HG03280 (cell line): ENCODE data around the gene SETBP1.

ENCODE experiments used
- ATAC-seq: cut with Tn5 transposase; IDR thresholded peaks from one replicate; pipeline ENCODE4 v1.9.1; 2021; ENCODE audit warnings: mild to moderate bottlenecking, moderate library complexity; ENCODE audit not compliant: unreplicated experiment

Gene SETBP1

DNA sequence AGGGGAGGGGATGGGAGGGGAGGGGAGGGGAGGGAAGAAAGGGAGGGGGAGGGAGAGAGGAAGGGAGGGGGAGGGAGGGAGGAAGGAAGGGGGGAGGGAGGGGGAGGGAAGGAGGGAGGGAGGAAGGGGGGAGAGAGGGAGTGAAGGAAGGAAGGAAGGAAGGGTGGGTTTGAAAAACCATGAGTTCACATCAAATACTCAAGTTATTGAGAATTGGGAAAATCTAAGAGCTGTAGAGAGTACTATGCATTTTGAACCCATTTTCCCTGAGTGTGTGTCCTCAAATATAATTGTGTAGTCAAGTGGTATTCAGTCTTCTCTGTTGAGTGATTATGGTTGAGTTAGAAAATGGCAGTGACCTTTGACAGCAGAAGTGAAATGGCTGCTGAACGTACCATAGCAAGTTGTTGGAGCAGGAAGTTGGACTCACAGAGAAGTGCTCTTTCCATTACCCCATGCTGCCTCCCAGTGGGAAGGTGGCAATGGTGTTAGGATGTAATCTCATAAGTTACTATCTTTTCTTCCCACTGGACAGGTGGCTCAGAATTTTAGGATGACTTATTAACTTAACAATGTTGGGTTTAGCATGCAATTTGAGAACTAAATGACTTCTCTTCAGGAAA, 214.6 kb downstream of the SETBP1 start:
- no peak for ATAC-seq

DNA sequence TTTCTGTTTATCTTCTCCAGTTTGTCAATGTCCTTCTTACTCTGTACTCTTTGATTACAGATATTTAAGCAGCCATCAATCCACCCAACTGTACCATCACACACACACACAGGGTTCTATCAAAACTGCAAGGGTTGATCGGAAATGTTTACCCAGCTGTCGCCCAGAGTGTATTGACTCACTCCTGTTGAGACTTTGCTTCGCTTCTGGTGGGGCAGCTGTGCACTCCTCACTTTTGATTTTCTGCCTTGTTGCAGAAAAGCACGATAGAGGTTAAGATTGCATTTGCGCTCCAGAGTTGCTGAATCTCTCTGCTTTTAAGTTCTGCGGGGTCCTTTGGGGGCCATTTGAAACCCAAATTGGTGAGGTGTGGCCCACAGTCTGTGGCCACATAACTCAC, 216.2 kb downstream of the SETBP1 start:
- no peak for ATAC-seq

DNA sequence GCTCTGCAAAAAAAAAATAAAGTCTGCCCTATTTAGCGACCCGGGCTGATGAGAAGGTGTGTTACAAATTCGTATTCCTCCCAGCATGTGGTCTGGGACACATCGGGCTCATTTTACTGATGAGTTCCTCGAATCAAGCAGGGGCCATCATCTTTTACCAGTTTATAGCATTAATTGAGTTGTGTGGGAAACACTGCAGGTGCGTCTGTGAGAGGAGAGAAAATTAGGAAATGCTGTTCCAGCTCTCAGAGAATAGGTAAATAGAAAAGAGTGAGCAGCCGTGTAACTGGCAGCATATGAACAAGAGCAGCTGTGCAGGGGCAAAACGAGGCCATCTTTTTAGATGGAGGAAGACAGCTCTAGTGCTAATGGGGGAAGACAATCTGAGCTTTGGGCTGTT, 216.7 kb downstream of the SETBP1 start:
- no peak for ATAC-seq

DNA sequence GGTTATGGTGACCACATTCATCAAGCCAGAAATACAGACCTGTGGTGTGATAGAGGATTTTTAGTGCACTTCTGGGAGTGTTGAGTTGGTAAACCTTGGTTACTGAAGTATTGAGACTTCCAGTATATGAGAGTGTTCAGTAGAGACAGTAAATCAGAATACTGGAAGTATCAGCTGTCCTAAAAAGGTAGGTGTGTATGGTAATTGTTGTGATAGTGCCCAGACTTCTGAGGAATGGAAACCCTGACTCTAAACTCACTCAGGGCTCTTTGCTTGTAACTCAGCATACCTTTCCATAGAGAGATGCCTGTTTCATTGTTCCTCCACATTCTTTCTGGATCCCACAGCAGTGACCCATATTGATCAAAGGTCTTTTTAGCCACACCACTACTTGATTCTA, 217.1 kb downstream of the SETBP1 start:
- ATAC-seq = no peak

DNA sequence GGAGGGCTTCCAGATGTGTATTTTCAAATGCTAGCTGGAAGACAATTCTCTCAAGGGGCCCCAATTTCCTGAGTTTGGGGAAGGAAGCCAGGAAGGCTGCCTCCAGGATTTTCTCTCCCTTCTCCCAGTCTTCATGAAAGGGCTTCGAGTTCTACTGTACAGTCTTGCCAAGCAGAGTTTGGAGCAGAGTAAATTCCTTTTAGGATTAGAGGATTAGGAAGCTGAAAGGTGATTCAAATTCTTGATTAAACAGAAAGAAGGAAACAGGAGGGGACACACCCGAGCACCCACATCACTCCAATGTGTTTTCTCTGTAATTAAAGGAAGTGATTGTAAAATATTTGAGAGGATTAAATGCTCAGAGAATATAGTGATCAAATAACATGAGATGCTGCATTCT, 217.8 kb downstream of the SETBP1 start:
- ATAC-seq = no peak

DNA sequence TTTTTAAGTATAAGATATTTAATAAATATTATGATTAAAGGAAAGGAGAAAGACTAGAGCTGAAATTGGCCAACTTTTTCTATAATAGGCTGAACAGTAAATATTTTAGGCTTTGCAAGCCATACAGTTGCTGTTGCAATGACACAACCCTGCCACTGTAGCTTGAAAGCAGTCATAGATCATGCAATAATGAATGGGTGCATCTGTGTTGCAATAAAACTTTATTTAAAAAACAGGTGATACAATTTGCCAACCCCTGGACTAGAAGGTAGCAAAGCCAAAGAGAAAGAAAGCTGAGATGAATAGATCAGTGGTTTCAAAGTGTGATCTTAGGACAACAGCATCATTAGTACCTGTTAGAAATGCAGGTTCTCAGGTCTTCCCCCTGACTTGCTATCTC, 219.1 kb downstream of the SETBP1 start:
- no peak for ATAC-seq

DNA sequence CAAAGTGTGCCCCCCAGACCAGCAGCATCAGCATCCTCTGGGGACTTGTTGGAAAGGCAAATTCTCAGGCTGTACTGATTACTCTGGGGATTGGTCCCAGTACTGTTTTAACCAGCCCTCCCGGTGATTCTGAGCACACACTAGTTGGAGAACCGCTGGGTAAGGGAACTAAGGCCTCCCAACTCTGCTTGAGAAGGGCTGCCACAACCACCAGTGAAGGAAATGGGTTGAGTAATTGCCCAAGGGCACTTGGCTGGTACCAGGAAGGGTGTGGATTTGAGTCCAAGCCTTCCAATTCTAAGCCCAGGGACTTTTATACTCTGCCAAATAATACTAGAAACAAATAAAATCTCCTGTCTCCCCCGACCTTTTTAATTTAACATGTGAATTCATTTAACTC, 219.9 kb downstream of the SETBP1 start:
- no peak for ATAC-seq

DNA sequence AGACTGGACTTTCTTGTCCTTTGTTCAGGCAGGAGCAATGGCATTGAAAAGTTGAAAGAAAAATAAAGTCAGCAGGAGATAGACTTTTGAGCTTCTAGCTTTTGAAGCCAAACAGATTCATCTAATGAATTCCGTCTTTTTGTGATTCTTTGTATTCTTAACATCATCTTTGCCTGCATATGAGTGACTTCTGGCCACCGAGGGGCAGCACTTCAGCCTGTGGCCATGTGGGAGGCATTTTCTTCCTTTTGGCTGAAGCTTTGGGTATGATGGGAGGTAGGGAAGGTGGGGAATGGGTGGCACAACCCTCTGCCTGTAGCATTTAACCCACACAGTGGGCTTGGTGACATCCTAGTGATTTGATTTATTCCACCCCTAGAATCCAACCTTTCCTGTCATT, 220.6 kb downstream of the SETBP1 start:
- ATAC-seq = no peak

DNA sequence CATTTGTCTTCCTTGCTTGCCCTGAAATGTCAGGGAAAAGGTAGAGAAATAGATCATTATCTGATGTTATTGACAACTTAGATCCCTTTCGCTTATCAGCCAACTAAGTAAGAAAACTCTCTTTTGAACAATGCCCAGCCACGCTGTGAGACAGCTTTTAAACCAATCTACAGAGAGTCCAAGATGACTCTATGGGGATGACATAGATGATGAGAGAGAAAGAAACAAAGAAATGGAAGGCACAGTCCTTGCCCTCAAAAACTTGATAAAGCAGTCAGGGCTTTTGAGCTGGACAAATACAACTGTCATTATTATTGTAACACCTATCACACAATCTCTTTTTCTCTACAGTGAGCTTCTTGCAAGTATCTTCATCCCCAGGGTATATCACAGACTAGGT, 222.6 kb downstream of the SETBP1 start:
- no peak for ATAC-seq

DNA sequence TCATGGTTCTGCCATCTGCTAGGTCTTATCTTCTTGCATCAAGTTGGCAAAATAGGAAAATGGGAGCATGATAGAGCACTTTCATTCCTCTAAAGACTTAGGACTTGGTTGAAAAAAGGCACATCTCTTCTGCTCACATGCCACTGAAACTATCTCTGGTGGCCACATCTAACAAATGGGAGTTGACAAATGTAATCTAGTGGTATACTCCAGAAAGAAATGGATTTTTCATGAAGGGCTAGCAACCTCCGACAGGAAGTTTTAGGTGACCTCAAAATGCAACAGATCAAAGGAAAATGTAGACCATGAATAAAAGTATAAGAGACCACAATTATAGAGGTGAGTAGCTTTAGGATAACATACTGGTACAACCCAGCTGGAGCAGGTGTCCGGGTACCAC, 224.1 kb downstream of the SETBP1 start:
- no peak for ATAC-seq

DNA sequence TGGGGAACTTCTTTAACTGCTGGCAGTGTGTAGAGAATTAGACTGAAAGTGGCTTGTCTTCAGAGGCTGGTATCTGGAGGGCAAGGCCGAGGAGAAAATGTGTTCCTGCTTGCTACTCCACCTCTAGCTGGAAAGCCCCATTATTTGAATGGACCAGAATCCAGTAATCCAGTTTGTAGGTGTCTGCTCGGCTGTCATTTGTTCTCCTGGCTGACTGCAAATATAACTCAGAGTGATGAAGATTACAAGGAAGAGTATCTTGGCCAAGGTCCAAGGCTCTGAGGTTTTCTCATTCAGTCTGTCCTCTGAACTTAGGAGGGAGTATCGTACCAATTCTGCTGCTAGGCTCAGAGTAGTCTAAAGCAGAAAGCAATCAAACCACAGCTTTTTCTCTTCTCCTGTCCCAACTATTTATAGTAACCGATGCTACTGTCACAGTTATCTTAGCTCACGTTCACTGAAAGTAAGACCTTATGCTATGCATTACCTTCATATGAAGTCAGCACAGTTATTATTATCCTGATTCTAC, 228.6 kb downstream of the SETBP1 start:
- peak; percentile 73 for ATAC-seq

DNA sequence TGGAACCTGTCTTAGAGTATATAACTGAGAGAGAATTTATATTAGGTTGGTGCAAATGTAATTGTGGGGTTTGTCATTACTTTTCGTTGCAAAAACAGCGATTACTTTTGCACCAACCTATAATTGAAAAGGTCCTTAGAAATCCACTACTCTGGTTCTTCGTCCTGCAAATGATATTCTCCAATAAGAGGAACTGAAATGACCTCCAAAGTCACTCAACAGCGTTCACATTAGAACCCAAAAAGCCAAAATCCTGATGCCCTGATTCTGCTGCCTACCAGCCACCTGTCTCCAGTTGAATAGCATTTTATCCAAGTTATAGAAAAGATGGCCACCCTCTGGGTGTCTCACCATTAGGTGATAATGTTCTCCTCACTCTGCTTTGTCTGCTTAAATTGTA, 230.6 kb downstream of the SETBP1 start:
- ATAC-seq = no peak

DNA sequence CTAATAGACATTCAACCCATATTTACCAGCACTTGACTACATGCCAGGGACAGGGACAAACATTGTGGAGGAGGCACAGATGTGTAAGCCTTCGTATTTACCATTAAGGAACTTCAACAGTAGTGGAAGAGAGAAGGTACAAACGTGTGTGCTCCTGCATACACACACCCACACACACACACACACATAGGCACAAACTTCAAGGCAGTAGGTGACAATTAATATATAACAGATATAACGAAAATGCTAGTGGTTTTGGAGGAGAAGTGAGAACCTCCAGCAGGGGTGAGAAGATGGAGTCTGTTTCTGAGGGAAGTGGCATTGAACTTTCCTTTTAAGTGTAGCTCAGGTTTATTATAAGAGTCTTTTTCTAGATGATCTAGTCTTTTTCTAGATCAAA, 231.1 kb downstream of the SETBP1 start:
- no peak for ATAC-seq

DNA sequence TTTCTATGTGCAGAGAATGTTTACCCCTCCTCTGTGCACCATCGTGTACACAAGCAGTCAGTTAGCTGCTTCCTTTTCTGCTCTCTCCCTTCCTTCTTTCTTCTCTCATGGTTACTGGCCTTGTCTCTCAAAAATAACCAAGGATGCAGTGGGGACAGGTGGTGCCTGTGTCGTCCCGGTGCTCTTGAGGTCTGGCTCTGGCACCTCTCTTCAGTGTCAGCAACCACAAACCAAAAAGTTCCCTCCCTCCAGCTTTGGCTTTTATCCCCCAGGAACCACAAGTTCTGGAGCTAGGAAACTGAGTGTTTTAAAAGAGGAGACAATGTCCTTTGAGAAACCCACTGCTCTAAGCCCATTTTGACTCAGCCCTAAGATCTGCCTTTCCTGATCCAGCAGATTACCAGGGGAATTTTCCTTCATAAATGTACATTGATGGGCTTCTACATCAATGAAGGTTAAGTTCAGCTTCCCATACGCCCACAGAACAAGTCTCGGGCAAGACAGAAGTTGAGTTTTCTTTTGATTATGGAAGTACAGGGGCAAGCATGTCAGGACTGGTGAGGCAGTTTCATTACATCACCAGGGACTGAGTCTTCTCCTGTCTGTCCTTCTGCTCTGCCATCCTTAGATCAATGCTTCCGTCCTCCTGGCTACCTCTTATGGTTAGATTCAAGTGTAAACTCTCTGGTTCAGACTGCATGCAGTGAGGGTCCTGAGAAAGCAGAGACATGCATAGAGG, 232.2 kb downstream of the SETBP1 start:
- no peak for ATAC-seq

DNA sequence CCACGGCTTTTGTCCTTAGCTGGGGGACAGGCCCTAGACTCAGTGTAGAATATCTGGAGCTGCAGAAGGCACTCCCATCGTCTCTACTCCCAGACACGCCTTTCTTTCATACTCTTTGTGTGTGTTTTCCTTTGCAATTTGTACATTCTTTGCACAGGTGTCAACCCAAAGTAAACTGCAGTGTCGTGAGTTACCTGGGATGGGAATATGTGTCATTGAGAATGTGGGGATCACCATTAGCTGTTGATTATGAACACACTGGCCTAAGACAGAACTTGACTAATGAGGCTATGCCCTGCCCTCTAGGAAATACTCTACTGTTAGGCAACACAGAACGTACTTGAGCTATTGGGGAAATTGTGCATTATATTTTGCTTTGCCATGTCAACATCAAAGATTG, 233.3 kb downstream of the SETBP1 start:
- no peak for ATAC-seq

DNA sequence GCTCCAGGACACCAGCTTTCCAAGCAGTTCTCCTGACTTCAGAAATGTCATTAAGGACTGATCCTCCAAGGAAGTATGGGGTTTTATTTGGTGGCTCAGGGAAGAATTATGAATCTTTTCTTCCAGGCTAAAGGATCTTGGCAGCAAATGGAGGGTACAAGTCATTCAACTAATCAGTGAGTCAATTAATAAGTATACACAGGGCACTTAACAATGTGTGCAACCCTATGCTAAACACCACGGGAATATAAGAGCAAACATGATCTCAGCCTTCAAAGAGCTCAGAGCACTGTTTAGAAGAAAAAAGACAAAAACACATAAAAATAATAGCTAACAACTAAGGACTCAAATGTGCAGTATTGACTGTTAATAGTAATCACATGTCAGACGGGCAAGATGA, 234.5 kb downstream of the SETBP1 start:
- ATAC-seq = no peak

DNA sequence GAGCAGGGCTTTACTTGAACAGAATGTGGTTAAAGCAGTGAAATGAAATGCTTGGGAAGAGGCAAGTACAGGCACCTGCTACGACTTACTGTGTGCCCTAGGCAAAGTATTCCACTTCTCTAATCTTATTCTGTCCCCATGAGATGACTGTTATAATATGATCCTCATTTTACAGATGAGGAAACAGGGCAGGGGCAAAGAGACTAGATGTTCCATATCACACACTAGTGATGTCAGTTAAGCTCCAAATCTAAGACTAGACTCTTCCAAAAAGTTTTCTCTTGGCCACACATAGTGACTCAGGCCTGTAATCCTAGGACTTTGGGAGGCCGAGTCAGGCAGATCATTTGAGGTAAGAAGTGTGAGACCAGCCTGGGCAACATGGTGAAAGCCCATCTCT, 235.0 kb downstream of the SETBP1 start:
- no peak for ATAC-seq

DNA sequence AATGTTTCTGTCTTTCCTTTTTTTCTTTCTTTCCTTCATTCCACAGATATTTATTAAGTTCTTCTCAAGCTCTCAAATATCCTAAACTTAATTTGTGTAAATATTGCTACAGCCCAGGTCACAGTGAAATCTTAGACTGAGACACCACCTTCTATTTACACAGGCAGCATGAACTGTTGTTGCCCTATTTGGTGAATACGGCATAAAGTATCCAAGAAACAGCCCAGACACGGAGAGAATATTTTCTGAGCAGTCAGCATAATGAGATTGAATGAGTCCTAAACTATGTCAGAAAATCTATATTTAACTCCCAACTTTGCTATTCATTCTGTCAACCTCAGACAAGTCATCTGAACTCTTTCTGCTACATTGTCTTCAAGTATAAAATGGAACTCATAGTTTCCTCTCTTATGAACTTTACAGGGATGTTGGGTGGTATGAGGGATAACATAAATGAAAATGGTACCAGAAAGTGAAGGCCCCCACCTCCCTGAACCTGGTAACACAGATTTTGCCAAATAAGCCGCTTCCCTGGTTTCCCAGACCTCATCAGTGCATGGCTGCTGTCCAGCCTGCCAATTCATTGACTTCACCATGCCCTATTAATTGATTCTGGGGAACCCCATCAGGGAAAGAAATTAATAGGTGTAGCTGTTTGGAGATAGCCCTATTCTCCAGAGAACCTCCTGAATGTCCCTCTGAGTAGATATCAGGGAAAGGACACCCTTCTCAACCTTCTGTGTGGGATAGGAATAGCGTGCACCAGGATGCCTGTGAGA, 235.9 kb downstream of the SETBP1 start:
- no peak for ATAC-seq

DNA sequence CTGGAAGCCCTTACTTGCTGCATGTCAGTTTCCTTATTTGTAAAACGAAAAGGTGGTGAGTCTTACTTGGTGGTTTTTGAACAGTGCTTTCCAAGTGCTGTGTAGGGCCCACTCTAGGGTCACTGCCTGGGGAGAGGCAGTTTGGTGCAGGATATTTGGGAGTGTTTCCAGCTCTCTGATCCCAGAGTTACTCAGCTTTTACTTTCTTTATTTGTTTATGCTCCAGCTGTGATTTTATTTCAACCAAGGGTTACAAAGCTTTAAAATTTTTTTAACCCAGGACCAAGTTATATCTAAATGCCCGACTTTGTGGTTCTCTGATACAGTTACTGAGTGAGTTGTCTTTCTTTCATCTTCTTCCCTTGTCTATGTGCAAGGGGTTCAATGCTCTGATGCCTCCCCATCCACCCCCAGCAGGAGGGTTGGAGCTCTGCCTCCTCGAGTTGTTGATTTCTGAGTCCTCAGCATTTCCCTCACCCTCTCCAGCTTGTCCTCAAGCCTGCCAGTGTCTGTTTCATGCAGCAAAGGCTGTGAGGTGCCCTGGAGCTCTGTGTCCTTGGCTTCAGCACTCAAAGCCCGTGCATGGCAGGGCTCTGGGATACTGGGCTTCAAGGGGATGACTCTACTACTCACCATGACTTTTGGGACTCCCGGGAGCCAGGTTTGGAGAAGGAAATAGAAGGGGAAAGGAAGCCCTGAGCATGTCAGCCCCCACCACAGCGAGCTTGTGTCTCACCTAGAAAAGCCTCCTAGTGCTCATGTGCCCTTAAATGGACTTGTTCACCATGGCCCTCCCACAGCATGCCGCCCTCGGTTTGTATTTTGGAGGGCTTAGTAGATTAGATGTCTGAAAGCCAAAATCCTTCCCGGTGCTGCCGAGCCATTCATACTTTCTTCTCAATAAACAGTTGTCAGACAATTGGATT, 236.8 kb downstream of the SETBP1 start:
- ATAC-seq = no peak

DNA sequence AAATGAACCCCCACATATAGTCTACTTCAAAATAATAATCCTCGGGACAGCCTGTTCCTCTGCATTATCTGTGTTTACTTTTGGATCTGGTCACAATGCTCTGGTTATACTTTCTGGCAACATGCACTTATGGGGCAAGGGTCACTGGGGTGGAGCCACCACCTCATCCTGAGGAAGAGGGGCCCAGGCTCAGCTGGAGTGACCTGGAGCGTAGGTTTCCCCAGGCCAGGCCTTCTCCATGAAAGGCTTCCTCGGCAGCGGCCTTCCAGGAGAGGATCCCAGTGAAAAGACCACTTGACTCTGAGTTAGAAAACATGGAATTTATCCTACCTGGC, 237.4 kb downstream of the SETBP1 start:
- no peak for ATAC-seq

DNA sequence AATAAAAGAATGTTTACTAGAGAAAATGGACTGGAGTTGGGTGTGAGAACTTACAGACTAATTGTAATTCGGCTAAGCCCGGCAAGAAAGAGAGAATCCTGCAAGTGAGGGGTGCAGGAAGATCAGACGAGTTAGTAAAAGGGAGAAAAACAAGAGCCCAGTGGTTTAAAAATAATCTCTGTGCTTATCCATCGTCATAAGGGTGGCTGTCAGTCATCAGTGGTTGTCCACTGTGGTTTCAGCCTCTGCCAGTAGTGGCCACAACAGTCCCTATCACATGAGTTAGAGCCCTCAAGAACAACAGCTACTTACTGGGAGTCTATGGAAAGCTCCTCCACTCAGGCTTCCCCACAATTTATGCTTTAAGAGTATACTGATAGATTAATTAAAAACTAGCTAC, 239.8 kb downstream of the SETBP1 start:
- ATAC-seq = no peak
